Stimulated activated CD4-positive, alpha-beta T cell treated with anti-CD3 and anti-CD28 coated beads, TNF-alpha, amount 100 ng/mL, for 1 hour (primary cell): ENCODE measurements around the gene ZNF580.

ENCODE experiments used
- DNase-seq, 3 donors: peaks; one replicate each; pipeline ENCODE4 v3.0.0-alpha.2; 2020; ENCODE audit warnings: low read depth in 3 of 3, low spot score in 1 of 3

The ZNF580 gene, protein sequence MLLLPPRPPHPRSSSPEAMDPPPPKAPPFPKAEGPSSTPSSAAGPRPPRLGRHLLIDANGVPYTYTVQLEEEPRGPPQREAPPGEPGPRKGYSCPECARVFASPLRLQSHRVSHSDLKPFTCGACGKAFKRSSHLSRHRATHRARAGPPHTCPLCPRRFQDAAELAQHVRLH

DNA sequence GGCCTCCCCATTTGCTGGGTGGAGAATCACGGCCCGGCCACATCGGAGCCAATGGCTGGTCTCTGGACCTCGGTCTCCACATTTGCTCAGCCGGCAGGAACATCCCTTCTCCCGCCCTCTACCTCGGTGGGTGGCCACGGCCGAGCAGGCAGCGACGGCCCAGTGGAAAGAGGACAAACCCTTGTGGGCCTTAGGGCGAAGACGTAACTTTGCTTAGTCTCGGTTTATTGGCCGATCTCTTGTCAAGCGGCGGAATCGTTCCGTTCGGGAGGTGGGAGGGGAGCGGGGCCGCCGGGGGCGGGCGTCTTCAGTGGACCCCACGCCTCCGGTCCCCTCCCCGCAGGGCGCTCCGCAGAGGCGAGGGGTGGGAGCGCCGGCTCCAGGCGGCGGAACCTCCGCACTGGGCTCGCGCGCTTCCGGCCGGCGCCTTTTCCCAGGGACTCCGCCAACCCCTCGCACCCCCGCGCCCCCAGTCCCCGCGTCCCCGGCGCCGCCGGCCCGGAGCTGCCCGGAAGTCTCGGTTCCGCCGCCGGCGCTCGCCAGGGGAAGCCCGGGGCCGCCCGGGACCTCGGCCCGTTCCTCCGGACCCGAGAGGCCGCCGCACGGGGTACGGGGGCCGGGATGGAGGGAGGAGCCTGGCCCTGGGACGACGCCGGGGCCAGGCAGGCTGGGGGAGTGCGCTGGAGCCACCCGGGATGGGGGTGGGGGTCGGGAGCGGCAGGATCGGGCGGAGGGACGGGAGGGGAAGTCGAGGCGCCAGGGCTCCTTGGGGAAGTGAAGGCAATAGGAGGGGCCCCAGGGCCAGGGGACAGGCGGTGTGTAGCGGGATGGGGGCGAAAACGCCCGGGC lies at the start of gene ZNF580:
ZNF580 (plus strand) TSS at position 426 of the 849 bp plus-strand sequence. CDS start 1,507 bp downstream, outside the sequence.
- DNase-seq = peak in 1 of 3 donors; percentile 64

DNA sequence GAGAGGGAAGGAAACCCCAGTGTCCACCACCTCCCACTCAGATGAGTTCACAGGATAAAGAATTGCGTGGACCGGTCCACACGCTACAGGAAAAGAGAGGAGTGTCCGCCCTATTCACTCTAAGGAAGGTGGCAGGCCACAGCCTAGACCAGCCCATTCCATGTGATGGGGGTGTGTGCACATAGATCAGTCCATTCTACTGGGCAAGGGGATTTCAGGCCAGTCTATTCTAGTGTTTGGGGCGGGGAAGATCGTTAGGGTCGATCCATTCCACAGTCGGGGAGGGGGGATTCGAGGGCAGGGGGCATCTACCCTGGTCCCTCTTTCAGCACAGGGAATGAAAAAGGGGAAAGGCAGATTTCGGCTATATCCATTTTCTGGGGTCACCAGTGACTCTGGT lies 49.2 kb upstream of the ZNF580 start:
- no peak for DNase-seq

DNA sequence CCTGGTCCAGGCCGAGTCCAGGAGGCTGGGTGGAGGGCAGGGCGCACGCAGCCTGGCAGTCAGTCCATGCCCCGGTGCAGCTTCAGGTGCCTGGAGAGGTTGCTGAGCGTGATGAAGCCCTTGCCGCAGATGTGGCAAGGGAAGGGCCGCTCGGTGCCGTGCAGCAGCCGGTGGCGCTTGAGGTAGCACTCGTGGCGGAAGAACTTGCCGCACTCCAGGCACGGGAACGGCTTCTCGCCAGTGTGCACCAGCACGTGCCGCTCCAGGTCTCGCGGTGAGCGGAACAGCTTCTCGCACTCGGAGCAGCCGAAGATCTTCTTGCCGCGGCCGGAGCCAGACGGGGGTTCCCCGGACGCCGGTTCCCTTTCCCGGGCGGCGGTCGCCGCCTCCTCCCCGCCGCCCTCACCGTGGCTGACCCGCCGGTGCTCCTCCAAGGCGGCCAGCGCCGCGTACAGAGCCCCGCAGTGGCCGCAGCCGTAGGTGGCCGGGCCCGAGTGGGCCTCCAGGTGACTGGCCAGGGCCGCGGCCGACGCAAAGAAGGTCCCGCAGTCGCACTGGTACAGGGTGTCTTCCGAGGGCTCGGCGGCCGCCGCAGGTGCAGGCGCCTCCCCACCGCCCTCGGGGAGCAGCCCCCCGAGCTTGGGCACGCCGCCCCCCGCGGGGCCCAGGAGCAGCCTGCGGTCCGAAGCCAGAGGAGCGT lies 48.3 kb upstream of the ZNF580 start:
- DNase-seq = no peak

DNA sequence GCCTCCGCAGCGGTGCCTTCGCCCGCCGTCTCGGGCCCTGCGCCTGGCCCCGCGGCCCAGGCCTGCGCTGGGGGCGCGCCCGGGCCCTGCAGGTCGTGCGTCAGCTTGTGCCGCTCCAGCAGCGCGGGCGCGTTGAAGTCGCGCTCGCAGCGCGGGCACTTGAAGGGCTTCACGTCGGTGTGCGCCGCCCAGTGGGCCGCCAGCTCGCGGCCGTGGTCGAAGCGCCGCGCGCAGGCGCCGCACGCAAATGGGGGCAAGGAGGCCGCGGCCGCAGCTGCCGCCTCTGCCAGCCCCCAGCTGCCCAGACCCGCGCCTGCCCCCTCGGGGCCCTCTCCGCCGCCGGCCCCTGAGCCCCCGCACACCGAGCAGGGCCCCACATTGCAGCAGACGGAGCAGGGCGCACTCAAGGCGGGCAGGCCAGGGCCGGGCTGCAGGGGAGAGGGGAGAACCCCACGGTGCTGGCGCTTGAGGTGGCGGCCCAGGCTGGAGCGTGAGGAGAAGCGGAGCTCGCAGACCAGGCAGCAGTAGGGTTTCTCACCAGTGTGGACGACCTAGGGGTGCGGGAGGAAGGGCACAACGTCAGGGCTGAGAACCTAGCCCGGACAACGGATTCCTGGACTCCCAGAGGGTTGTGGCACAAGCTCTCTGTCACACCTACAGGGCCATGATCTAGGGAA lies 47.6 kb upstream of the ZNF580 start:
- DNase-seq = no peak

DNA sequence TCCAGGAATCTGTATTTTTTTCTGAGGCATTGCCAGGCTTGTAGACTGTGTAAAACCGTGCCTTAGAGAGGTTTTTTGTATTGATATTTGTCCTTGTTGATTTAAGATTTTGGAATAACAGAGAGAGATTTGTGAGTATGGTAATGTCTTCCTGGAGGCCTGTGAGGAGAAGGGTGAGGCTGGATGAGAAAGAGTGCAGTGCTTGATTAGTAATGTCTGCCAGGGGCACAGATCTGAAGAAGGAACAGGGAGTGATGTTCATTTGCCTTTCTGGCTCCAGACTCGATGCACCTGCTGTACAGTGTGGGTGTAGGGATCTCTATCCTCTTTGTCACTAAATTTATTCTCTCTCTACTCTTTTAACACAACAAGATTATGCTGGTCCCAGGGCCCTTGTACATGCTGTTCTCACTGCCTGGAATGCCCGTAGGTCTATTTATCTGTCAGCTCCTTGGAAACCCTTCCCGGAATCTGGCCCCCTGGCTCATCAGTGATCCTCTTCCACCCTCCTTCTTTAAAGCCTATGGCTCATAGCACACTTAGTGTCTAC lies 45.7 kb upstream of the ZNF580 start:
- no peak for DNase-seq

DNA sequence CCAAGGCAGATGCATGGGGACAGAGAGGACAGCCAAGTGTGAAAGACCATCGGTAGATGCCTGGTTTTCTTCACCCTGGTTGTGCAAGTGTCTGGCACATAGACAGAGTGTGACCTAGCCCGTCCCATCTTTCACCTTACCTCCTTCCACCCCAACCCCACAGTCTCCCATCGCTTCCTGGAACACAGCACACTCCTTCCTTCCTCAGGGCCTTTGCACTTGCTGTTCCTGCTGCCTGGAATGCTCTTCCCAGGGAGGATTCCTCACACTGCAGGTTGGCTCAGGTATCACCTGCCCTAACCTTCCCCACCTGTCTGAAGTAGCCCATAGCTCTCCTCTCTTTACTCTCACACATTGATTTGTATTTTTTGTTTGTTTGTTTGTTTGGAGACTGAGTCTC lies 44.5 kb upstream of the ZNF580 start:
- no peak for DNase-seq

DNA sequence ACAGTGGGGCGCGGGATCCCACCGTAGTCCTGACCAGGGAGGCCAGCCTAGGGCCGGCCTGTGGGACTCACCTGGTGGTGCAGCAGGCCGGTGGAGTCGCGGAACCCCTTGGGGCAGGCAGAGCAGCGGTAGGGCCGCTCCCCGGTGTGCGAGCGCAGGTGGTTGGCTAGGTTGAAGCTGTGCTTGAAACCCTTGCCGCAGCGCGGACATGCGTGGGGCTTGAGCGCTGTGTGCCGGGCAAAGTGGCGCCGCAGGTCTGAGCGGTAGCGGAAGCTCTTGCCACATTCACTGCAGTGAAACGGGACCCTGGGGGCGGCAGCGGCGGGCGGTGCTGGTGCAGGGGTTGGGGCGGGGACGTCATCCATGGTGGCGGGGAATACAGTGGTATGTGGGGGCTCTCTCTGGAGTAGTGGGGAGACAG lies 43.3 kb upstream of the ZNF580 start:
- no peak for DNase-seq

DNA sequence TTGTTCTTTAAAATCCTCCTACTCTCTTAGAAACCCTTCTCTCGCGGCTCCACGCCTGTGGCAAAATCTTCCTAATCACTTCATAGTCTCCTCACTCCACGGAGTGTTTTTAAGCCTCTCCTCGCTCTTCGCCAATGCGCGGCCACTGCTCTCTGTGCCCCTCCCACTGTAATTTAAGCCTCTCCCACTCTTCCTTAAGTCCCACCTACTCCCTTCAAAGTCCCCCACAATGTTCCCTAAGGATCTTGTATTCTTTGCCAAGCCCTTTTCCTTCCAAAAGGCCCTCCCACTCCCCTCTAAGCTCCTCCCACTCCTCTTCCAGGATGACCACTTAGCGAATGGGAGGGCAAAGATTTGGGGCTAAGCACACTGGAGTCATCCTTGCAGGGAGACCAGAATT lies 42.8 kb upstream of the ZNF580 start:
- DNase-seq = no peak

DNA sequence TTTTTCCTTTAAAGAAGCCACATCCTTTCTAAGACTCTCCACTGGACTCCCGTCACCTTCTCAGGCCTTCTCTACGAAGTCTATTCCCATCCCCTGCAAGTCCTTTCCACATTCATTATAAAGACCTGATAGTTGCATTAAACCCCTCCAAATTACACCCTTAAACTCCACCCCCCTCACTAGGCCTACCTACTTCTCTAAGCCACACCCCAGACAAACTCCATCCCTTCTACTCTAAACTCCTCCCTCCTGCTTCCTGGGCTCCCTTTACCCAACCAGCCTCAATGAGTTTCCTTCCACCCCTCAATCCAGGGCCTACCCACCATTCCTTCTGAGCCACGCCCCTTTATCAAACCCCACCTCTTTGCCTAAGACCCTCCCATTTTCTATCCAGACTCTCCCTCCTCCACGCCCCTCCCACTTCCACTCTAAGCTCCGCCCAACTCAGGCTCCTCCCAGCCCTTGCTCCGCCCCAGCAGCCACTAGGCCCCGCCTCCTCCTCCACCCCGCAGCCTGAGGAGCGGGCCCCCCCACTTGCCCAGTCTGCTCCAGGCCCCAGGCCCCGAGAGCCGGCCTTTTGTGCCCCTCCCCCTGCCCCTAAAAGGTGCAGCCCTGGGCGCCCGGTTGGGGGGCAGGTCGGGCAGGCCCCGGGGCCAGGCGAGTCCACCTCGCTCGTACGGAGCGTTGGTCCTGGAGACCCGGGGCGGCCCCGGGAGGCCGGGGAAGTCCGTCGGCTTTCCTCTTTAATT lies 41.9 kb upstream of the ZNF580 start:
- peak; percentile 81 to 90 (median 85) for DNase-seq

DNA sequence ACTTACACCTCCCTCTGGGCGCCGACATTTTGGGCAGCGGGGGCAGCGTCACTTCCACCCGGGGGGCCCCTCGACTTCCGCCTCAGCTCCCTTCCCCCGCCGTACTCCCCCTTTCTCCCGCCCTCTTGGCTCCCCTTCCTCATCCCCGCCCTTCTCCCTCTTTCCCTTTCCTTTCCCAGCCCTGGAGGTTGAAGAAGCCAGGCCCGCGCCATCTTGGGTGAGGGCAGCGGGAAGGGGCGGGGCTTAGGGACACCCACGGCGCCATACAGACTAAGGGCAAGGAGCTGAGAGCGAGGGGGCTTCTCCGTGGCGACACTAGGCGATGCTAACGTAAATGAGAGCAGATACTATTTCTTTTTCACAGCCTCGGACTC lies 41.3 kb upstream of the ZNF580 start, which contains the start of gene FIZ1:
FIZ1 (minus strand) TSS at position 50 of the 374 bp plus-strand sequence. CDS start 1,652 bp downstream, outside the sequence.
- DNase-seq = peak; percentile 90 to 93 (median 91)

DNA sequence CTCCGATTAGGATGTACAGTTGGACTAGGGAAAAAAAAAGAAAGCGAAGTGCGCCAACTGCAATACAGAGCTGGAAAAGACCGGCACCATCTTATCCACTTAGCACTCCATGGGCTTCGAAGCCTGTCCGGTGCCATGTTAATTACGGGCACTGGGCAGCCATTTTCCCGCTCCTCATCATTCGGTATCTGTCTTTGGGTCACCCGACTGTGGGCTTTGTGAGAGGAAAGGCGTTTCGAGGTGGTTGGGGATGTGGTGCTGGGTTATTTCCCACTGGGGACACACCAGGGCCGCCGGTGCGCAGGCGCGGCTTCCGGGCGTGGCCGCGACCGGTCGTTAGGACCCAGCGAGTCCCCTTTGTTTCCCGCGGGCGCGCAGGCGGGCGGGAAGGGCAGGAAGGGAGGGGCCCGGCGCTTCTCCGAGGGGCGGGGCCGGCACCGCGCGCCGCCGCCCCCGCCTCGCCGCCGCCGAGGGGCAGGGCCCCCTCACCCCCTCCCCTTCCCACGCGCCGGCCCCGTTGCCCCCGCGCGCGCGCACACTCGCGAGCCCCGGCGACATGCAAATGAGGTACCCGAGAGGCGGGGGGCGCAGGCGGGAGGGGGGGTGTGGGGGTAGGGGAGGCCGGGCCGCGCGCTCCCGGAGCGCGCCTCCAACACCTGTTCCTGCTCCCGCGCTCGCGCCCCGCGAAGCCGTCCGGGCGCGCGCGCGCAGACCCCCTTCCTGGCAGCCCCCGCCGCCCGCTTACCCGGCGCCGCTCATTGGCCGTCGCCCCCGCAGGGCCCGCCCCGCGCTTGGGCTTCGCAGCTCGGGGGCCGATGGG lies 40.8 kb upstream of the ZNF580 start, which contains the start of gene ZNF524:
ZNF524 (plus strand) TSS at position 447 of the 820 bp plus-strand sequence. CDS start 1,825 bp downstream, outside the sequence.
- DNase-seq = peak; percentile 60 to 76 (median 63)

DNA sequence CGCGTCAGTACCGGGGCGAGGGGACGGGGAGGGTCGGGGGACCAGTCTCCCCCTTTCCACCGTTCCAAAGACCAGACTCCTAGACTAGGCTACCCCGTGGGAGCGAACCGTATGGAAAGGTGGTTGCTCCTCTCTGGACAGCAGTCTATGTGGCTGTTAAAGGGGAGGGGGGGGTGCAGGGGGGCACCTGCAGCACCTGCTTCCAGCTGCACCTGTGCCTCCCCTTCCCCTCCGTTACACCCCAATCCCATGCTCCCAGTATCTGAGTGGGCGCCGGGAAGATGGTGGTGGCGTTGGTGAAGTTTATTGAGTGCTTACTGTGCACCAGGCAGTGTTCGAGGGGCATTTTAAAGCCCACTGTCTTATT lies 40.2 kb upstream of the ZNF580 start:
- no peak for DNase-seq

DNA sequence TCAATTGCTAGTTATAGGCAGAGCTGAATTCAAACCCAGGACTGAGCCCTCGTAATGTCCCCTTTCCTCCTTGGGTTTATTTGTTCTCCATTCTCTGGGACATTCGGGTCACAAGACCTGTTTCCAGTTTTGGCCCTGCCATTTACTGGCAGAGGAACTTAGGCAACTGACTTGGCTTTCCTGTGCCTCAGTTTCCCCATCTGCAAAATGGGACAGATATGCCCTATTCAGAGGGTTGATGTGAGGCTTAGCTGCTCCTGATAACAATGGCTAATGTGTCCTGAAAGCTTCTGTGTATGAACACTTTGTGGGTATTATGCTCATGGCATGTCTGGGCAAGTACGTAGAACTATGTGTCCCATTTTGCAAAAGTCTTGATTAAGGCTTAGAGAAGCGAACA lies 39.7 kb upstream of the ZNF580 start:
- no peak for DNase-seq

DNA sequence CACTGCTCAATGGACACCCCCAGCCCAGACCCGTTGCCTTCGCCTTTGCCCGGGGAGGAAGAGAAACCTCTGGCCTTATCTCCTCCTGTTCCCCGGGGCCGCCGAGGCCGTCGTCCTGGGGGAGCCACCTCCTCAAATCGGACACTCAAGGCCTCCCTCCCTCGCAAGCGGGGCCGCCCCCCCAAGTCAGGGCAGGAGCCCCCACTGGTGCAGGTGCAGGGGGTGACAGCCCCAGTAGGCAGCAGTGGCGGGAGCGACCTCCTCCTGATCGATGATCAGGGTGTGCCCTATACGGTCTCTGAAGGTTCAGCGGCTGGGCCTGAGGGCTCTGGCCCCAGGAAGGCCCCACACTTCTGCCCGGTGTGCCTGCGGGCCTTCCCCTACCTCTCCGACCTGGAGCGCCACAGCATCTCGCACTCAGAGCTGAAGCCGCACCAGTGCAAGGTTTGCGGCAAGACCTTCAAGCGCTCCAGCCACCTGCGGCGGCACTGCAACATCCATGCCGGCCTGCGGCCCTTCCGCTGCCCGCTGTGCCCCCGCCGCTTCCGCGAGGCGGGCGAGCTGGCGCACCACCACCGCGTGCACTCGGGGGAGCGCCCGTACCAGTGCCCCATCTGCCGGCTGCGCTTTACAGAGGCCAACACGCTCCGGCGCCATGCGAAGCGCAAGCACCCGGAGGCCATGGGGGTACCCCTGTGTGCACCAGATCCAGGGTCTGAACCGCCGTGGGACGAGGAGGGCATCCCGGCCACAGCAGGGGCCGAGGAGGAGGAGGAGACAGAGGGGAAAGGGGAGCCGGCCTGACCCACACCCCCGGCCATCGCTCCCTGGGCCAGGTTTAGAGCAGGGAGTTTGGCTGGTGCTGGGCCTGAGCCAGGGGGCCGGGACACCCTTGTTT lies 38.4 kb upstream of the ZNF580 start:
- DNase-seq = no peak

DNA sequence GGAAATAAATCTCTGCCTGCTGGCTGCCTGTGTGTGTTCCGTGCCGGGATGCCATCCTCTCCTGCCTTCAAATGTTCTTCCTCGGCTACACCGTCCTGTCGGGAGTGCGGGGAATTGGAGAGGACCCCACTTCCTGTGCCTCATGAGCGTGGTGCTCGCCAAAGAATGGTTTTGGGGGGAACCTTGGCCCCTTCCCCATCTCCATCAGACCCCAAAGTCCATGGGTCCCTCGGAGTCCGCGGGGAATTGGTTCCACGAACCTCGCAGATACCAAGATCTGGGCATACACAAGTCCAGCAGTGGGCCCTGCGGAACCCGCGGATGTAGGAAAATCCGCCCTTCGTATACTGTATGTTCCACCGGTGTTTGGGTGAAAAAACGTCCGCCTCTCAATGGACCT lies 37.7 kb upstream of the ZNF580 start:
- DNase-seq = no peak

DNA sequence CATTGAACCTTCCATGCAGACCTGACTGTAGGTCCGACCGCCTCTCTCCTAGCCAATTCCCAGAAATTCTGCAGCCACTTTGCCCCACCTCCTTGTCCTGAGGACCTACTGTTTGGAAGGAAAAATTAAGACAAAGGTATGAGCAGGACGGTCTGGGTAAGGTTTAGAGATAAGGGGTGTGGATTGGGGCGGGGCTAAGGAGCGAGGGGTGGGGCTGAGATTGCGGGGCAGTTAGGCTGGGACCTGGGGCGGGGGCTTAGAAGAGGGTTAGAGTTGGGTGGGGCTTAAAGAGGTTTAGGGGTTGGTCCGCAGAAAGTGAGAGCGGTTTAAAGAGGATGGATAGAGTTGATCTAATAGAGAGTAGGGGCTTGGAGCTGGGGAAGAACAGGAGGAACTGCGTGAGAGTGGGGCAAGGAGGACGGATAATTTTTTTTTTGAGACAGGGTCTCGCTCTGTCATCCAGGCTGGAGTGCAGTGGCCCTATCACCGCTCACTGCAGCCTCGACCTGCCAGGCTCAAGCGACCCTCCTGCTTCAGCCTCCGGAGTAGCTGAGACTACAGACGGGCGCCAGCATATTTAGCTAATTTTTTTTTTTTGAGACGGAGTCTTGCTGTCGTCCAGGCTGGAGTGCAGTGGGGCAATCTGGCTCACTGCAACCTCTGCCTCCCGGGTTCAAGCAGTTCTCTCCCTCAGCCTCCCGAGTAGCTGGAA lies 37.1 kb upstream of the ZNF580 start:
- no peak for DNase-seq

DNA sequence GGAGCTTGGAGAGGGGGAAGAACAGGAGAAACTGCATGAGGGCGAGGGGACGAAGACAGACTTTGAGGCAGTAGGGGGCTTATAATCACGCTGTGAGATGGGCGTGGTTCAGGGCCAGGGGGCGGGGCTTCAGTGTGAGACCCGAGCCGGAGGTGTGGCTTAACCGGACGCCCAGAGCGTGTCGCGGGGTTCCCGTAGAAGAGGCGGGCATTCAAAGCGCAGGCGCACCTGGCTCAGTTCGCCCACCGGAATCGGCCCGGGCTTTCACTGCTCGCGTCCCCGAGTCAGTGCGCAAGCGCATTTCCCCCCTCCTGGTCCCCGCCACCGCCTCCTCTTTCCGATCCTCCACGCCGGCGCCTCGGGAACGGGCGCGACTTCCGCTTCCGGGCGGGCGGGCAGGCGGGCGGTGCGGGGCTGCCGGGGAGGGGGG lies 35.6 kb upstream of the ZNF580 start:
- DNase-seq = peak; percentile 96 to 99 (median 97)
